Measurements from ENCODE around the gene MUC3A.

Gene MUC3A

DNA sequence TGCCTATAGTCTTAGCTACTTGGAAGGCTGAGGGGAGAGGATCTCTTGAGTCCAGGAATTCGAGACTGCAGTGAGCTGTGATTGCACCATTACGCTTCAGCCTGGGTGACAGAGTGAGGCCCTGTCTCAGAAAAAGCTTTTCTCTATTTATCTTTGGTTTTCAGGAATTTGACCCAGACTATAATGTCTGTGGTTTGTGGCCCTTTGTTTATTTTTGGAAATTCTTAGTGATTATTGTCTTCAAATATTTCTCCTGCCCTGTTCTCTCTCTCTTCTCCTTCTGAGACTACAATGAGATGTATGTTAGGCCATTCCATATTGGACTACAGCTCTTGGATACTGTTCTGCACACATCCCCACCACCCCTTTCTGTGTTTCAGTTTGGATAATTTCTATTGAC is 24.7 kb downstream of the MUC3A start:
- Histone ChIP-seq H3K9me3 (ENCODE audit: control insufficient read depth, insufficient read depth, low read depth, low read length) (no peaks in the 10 kb centered on the region), H3K4me3 (ENCODE audit: low read depth, low read length) (no peak overlapping the region), H3K4me1 (ENCODE audit: control insufficient read depth, insufficient read depth, low read length) (no peaks in the 10 kb centered on the region), H3K36me3 (ENCODE audit: control insufficient read depth in 2 of 2, insufficient read depth in 1 of 2, low read length in 2 of 2) (no peaks in the 10 kb centered on the region), H3K27ac (ENCODE audit: extremely low read depth, low read depth, low read length) (no peak overlapping the region)
- ChIA-PET CTCF (interaction anchor here (0.6 to 2.0 kb wide), 2 partner anchors 8 to 43 kb away, joined by 3 to 8 read pairs; no protein-coding TSS in a partner anchor), POLR2A (interaction anchor here (0.5 kb wide), 1 partner anchor 365 kb away, joined by 3 read pairs; no protein-coding TSS in a partner anchor)
- peak; percentile 37 for TF ChIP-seq SETDB1 (IDR thresholded peaks at IDR 0.05; ENCODE audit: insufficient read length, low read length)
- 0 out of 2 replicates have a peak, but pooled peaks have one; percentile 27 for TF ChIP-seq TRIM28 (IDR thresholded peaks at IDR 0.05; ENCODE audit: borderline replicate concordance, low read length)
- no peak for TF ChIP-seq ZNF76 (tag by site-specific recombination; IDR thresholded peaks at IDR 0.05; ENCODE audit: borderline replicate concordance, low read depth)

DNA sequence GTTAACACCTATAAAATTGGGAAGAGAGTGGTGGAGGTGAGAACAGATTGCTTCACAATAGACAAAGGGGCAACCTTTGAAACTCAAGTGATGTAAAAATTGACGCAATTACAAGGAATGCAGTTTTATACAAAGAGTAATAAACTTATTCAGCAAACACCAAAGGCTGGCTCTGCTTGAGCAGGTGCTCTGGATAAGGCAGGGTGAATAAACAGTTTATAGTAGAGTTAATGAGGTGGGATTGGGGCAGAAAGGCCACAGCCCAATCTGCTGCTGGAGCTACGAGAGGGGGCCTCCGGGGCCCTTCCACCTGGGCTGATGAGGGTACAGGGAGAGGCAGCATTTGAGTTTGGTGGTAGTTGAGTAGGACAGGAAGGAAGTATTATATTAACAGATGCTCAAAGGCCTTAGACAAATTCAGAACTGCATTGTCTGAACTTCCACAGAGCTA is 26.1 kb downstream of the MUC3A start:
- Histone ChIP-seq H3K36me3 (ENCODE audit: control insufficient read depth in 2 of 2, insufficient read depth in 1 of 2, low read length in 2 of 2) (no peaks in the 10 kb centered on the region), H3K27ac (ENCODE audit: extremely low read depth, low read depth, low read length) (no peak overlapping the region), H3K9me3 (ENCODE audit: control insufficient read depth, insufficient read depth, low read depth, low read length) (no peaks in the 10 kb centered on the region), H3K4me1 (ENCODE audit: control insufficient read depth, insufficient read depth, low read length) (no peaks in the 10 kb centered on the region), H3K4me3 (ENCODE audit: low read depth, low read length) (no peak overlapping the region)
- POLR2A ChIA-PET, result no interaction called here
- TF ChIP-seq, protein P1, sequence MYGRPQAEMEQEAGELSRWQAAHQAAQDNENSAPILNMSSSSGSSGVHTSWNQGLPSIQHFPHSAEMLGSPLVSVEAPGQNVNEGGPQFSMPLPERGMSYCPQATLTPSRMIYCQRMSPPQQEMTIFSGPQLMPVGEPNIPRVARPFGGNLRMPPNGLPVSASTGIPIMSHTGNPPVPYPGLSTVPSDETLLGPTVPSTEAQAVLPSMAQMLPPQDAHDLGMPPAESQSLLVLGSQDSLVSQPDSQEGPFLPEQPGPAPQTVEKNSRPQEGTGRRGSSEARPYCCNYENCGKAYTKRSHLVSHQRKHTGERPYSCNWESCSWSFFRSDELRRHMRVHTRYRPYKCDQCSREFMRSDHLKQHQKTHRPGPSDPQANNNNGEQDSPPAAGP (tag by site-specific recombination; IDR thresholded peaks at IDR 0.05), result no peak
- TF ChIP-seq ZNF2 (tag by site-specific recombination; IDR thresholded peaks at IDR 0.05) (no peak), ZNF785 (tag by site-specific recombination; IDR thresholded peaks at IDR 0.05) (no peak), ZFHX2 (tag by site-specific recombination; conservative IDR thresholded peaks at IDR 0.05) (no peak), KLF10 (tag by site-specific recombination; IDR thresholded peaks at IDR 0.05) (no peak), ZNF404 (tag by site-specific recombination; IDR thresholded peaks at IDR 0.05) (no peak), ZFP41 (tag by site-specific recombination; IDR thresholded peaks at IDR 0.05; ENCODE audit: borderline replicate concordance) (no peak), ZBTB1 (tag by site-specific recombination; IDR thresholded peaks at IDR 0.05) (no peak), SP3 (tag by site-specific recombination; IDR thresholded peaks at IDR 0.05) (no peak), ZNF132 (tag by site-specific recombination; IDR thresholded peaks at IDR 0.05; ENCODE audit: borderline replicate concordance) (no peak)
- TF ChIP-seq, protein P2, sequence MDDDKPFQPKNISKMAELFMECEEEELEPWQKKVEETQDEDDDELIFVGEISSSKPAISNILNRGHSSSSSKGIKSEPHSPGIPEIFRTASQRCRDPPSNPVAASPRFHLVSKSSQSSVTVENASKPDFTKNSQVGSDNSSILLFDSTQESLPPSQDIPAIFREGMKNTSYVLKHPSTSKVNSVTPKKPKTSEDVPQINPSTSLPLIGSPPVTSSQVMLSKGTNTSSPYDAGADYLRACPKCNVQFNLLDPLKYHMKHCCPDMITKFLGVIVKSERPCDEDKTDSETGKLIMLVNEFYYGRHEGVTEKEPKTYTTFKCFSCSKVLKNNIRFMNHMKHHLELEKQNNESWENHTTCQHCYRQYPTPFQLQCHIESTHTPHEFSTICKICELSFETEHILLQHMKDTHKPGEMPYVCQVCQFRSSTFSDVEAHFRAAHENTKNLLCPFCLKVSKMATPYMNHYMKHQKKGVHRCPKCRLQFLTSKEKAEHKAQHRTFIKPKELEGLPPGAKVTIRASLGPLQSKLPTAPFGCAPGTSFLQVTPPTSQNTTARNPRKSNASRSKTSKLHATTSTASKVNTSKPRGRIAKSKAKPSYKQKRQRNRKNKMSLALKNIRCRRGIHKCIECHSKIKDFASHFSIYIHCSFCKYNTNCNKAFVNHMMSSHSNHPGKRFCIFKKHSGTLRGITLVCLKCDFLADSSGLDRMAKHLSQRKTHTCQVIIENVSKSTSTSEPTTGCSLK (tag by site-specific recombination; IDR thresholded peaks at IDR 0.05), result no peak
- TF ChIP-seq, protein P3, sequence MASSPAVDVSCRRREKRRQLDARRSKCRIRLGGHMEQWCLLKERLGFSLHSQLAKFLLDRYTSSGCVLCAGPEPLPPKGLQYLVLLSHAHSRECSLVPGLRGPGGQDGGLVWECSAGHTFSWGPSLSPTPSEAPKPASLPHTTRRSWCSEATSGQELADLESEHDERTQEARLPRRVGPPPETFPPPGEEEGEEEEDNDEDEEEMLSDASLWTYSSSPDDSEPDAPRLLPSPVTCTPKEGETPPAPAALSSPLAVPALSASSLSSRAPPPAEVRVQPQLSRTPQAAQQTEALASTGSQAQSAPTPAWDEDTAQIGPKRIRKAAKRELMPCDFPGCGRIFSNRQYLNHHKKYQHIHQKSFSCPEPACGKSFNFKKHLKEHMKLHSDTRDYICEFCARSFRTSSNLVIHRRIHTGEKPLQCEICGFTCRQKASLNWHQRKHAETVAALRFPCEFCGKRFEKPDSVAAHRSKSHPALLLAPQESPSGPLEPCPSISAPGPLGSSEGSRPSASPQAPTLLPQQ (tag by site-specific recombination; IDR thresholded peaks at IDR 0.05), result no peak
- CTCF ChIA-PET, result interaction anchor here (0.9 to 2.0 kb wide), 2 partner anchors 8 to 9 kb away, joined by 6 to 8 read pairs; no protein-coding TSS in a partner anchor

DNA sequence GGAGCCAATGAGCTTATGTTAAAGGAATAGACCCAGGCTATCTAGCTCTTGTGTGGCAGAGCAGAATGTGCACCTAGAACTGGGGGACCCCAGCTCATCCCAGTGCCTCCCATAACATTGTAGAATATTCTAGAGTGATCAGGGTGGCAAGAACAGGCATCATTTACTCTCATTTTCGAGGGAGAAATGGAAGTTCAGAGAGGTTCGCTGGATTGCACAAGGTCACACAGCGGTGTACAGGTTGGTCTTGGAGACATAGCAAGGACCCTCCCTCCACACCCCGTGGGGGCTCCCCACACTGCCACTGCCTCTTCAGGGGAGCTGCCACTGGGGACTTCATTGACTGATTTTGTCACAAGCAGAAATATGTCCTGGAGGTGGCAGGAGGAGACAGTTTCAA is 29.0 kb downstream of the MUC3A start:
- Histone ChIP-seq H3K4me3 (ENCODE audit: low read depth, low read length) (no peak overlapping the region), H3K9me3 (ENCODE audit: control insufficient read depth, insufficient read depth, low read depth, low read length) (no peaks in the 10 kb centered on the region), H3K27ac (ENCODE audit: extremely low read depth, low read depth, low read length) (no peak overlapping the region), H3K36me3 (ENCODE audit: control insufficient read depth in 2 of 2, insufficient read depth in 1 of 2, low read length in 2 of 2) (no peaks in the 10 kb centered on the region), H3K4me1 (ENCODE audit: control insufficient read depth, insufficient read depth, low read length) (no peaks in the 10 kb centered on the region)
- POLR2A ChIA-PET, result no interaction called here
- 0 out of 2 replicates have a peak, but pooled peaks have one; percentile 54 for TF ChIP-seq ZNF768 (tag by site-specific recombination; IDR thresholded peaks at IDR 0.05)
- TF ChIP-seq GFI1B (tag by site-specific recombination; IDR thresholded peaks at IDR 0.05), result no peak
- no peak for TF ChIP-seq ZNF623 (tag by site-specific recombination; IDR thresholded peaks at IDR 0.05)
- CTCF ChIA-PET, result interaction anchor here (0.6 kb wide), 1 partner anchor 1345 kb away, joined by 3 read pairs; no protein-coding TSS in a partner anchor

Data from HEK293 (cell line).